Measurements from ENCODE around the gene ZNF219. TPM values are rescaled to one million over a fixed set of nuclear protein-coding genes. Genes with fewer than 3 reads are reported as not detected.

ZNF219 gene
- total and polyA plus RNA-seq, 2 of the 13 experiments (the other 11 are each of a cell fraction or from before 2014, with no cell fraction given) = 34.5 to 36.6 TPM

DNA sequence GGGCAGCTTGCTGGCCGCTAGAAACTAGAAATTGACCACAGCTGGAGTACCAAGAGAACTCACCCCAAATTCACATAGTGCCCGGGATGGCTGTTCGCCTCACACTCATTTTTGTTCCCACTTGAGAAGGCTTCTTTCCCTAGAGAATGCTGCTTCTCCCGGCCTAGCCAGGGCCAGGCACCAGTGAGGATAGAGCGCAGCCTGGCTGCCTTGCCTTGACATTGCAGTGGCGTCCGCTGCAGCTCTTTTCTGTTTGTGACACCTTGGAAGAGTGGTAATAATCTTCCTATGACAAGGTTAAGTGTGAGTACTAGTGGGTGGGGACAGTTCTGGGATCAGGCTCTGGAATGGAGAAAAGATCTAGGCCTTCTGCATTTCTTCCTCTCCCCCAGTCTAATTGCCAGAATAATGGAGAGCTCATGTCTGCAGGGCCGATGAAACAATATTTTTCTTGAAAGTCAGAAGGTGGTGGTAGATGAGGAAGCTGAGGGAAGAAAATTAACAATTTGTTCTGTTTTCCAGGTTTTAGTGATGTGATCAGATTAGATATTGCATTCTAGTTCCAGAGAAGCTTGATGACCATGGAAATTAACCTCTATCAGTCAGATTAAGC lies 6.1 kb upstream of the ZNF219 start:
- H3K4me2 ChIP-seq (ENCODE audit: low read depth, low read length) = peak overlapping the region; percentile 94
- peak overlapping the region; percentile 33 for H2AFZ ChIP-seq (ENCODE audit: low read length)
- no peaks in the 10 kb centered on the region for H3K36me3 ChIP-seq (replicated peaks in 1 of 2; ENCODE audit: control insufficient read depth in 1 of 2, insufficient read depth in 2 of 2, low read length in 2 of 2)
- ATAC-seq (peak; percentile 61), FAIRE-seq (peak; percentile 51), DNase-seq (ENCODE audit: low spot score) (no peak)
- BruUV-seq (replicated peaks) = no TSS peak
- no peaks in the 10 kb centered on the region for H3K9me3 ChIP-seq (ENCODE audit: low read length)
- ChIA-PET CTCF (ENCODE audit: low intra/inter-chr PET ratio, low total read pairs) (interaction anchor here (1.1 to 8.0 kb wide), 6 partner anchors 11 to 93 kb away, joined by 3 to 320 read pairs (median 14); partner anchors contain the start of genes ARHGEF40 and ZNF219), POLR2A (interaction anchor here (0.7 to 6.5 kb wide), 21 partner anchors 10 to 423 kb away, joined by 3 to 141 read pairs (median 7); partner anchors contain the start of genes ARHGEF40 and NDRG2)
- peak overlapping the region; percentile 95 for H3K9ac ChIP-seq (ENCODE audit: insufficient read depth, low read depth, low read length)
- H3K79me2 ChIP-seq (ENCODE audit: insufficient read depth, low read length) = peaks cover 11% of the 10 kb centered on the region
- H3K4me1 ChIP-seq (ENCODE audit: insufficient read depth, low read length) = peaks cover 80% of the 10 kb centered on the region
- WGBS (ENCODE audit: low lambda C conversion rate) = 1% methylated on average over 8 of the region's 8 CpGs
- in situ Hi-C loops (cut with HindIII; ENCODE audit: extremely low pct_ligation_motif_present, low pct_unique_long_range_greater_than_20kb) = loop anchor here (5.0 kb wide), 2 partner anchors 37 to 87 kb away; no protein-coding TSS in a partner anchor
- H3K27ac ChIP-seq (ENCODE audit: extremely low read length, insufficient read depth, low read length) = peak overlapping the region; percentile 97
- intact Hi-C loops (cut with micrococcal nuclease; ENCODE audit: unreplicated experiment) = loop anchor here (1.0 kb wide), 4 partner anchors 8 to 90 kb away; no protein-coding TSS in a partner anchor
- H3K4me3 ChIP-seq (replicated peaks in 1 of 3; ENCODE audit: insufficient read depth in 1 of 3, low read depth in 2 of 3, low read length in 3 of 3) = peak overlapping the region; percentile 61 to 82 (median 66)
- H4K20me1 ChIP-seq (ENCODE audit: insufficient read depth, low read length) = no peaks in the 10 kb centered on the region
- H3K27me3 ChIP-seq (ENCODE audit: control insufficient read depth in 1 of 2, insufficient read depth in 2 of 2, low read length in 2 of 2) = no peaks in the 10 kb centered on the region; a peak in 1 of 5 replicates
- no peak for TF ChIP-seq ZFAT (CRISPR knock-in tag; conservative IDR thresholded peaks at IDR 0.05)
- TF ChIP-seq NFIB (CRISPR knock-in tag; IDR thresholded peaks at IDR 0.05; ENCODE audit: borderline replicate concordance) = no peak
- no peak for TF ChIP-seq TRIM24 (CRISPR knock-in tag; IDR thresholded peaks at IDR 0.05)
- TF ChIP-seq REPIN1 (CRISPR knock-in tag; IDR thresholded peaks at IDR 0.05; ENCODE audit: borderline replicate concordance, low read depth) = no peak
- TF ChIP-seq, protein P1, sequence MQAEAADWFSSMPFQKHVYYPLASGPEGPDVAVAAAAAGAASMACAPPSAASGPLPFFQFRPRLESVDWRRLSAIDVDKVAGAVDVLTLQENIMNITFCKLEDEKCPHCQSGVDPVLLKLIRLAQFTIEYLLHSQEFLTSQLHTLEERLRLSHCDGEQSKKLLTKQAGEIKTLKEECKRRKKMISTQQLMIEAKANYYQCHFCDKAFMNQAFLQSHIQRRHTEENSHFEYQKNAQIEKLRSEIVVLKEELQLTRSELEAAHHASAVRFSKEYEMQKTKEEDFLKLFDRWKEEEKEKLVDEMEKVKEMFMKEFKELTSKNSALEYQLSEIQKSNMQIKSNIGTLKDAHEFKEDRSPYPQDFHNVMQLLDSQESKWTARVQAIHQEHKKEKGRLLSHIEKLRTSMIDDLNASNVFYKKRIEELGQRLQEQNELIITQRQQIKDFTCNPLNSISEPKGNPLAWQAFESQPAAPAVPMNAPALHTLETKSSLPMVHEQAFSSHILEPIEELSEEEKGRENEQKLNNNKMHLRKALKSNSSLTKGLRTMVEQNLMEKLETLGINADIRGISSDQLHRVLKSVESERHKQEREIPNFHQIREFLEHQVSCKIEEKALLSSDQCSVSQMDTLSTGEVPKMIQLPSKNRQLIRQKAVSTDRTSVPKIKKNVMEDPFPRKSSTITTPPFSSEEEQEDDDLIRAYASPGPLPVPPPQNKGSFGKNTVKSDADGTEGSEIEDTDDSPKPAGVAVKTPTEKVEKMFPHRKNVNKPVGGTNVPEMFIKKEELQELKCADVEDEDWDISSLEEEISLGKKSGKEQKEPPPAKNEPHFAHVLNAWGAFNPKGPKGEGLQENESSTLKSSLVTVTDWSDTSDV (CRISPR knock-in tag; IDR thresholded peaks at IDR 0.05) = no peak
- no peak for TF ChIP-seq ZNF33B (CRISPR knock-in tag; IDR thresholded peaks at IDR 0.05)
- TF ChIP-seq, protein P2, sequence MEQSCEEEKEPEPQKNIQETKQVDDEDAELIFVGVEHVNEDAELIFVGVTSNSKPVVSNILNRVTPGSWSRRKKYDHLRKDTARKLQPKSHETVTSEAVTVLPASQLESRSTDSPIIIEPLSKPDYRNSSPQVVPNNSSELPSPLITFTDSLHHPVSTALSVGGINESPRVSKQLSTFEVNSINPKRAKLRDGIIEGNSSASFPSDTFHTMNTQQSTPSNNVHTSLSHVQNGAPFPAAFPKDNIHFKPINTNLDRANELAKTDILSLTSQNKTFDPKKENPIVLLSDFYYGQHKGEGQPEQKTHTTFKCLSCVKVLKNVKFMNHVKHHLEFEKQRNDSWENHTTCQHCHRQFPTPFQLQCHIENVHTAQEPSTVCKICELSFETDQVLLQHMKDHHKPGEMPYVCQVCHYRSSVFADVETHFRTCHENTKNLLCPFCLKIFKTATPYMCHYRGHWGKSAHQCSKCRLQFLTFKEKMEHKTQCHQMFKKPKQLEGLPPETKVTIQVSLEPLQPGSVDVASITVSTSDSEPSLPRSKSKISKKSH (CRISPR knock-in tag; IDR thresholded peaks at IDR 0.05; ENCODE audit: borderline replicate concordance) = no peak
- TF ChIP-seq ZNF709 (CRISPR knock-in tag; IDR thresholded peaks at IDR 0.05) = no peak; the same call in 1 of the 2 replicates
- TF ChIP-seq, protein P3, sequence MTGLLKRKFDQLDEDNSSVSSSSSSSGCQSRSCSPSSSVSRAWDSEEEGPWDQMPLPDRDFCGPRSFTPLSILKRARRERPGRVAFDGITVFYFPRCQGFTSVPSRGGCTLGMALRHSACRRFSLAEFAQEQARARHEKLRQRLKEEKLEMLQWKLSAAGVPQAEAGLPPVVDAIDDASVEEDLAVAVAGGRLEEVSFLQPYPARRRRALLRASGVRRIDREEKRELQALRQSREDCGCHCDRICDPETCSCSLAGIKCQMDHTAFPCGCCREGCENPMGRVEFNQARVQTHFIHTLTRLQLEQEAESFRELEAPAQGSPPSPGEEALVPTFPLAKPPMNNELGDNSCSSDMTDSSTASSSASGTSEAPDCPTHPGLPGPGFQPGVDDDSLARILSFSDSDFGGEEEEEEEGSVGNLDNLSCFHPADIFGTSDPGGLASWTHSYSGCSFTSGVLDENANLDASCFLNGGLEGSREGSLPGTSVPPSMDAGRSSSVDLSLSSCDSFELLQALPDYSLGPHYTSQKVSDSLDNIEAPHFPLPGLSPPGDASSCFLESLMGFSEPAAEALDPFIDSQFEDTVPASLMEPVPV (CRISPR knock-in tag; IDR thresholded peaks at IDR 0.05) = no peak
- TF ChIP-seq ARHGAP35 (CRISPR knock-in tag; IDR thresholded peaks at IDR 0.05; ENCODE audit: borderline replicate concordance) = no peak; the same call in 1 of the 2 replicates
- TF ChIP-seq ZNF124 (CRISPR knock-in tag; IDR thresholded peaks at IDR 0.05) = no peak
- TF ChIP-seq ZNF253 (CRISPR knock-in tag; IDR thresholded peaks at IDR 0.05; ENCODE audit: borderline replicate concordance) = no peak
- no peak for TF ChIP-seq ZNF660 (CRISPR knock-in tag; IDR thresholded peaks at IDR 0.05; ENCODE audit: borderline replicate concordance, low read depth)
- TF ChIP-seq, protein P4, sequence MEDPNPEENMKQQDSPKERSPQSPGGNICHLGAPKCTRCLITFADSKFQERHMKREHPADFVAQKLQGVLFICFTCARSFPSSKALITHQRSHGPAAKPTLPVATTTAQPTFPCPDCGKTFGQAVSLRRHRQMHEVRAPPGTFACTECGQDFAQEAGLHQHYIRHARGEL (CRISPR knock-in tag; IDR thresholded peaks at IDR 0.05) = no peak
- TF ChIP-seq ZNF878 (CRISPR knock-in tag; IDR thresholded peaks at IDR 0.05) = no peak
- no peak for TF ChIP-seq HES4 (CRISPR knock-in tag; IDR thresholded peaks at IDR 0.05; ENCODE audit: borderline replicate concordance)
- no peak for TF ChIP-seq NFIC (IDR thresholded peaks at IDR 0.05; ENCODE audit: low read length)
- TF ChIP-seq SATB2 (CRISPR knock-in tag; IDR thresholded peaks at IDR 0.05) = no peak

Data from HepG2 (cell line).